GM12878 (cell line): Measurements from ENCODE around the gene SOCS4. TPM values are rescaled to one million over a fixed set of nuclear protein-coding genes. Genes with fewer than 3 reads are reported as not detected.
A peak's percentile ranks its signal among the peaks of the same experiment; 100 is the strongest.

ENCODE experiments used
- CBX5 ChIP-seq: sonication (generic); IDR thresholded peaks from 2 replicates; pipeline ENCODE4 v1.6.1; 2016; ENCODE audit warnings: low read depth, moderate library complexity, mild to moderate bottlenecking, inconsistent platforms
- CREM ChIP-seq: IDR thresholded peaks from 2 replicates; pipeline ENCODE4 v1.6.1; 2014; ENCODE audit warnings: antibody characterized with exemption, low read depth
- GATAD2B ChIP-seq: fragments of 450-650 bp; conservative IDR thresholded peaks from 2 replicates; pipeline ENCODE4 v1.6.1; 2017; ENCODE audit warnings: low read depth, mild to moderate bottlenecking, moderate library complexity
- HDAC6 ChIP-seq: fragments of 200-600 bp; sonication (generic); IDR thresholded peaks from one replicate; pipeline ENCODE4 v1.8.0; 2017; ENCODE audit warnings: antibody characterized with exemption; ENCODE audit not compliant: unreplicated experiment
- HDGF ChIP-seq: fragments of 450-650 bp; IDR thresholded peaks from 2 replicates; pipeline ENCODE4 v1.6.1; 2016; ENCODE audit warnings: antibody characterized with exemption
- IRF4 ChIP-seq: IDR thresholded peaks from 2 replicates; pipeline ENCODE4 v1.6.1; 2011; ENCODE audit warnings: low read depth, low read length
- NFYB ChIP-seq: IDR thresholded peaks from 2 replicates; pipeline ENCODE4 v1.6.1; 2011; ENCODE audit warnings: low read depth, mild to moderate bottlenecking, low read length, improper control_type of control experiment, moderate library complexity; ENCODE audit not compliant: insufficient read depth
- POLR2A ChIP-seq: IDR thresholded peaks from 2 replicates; pipeline ENCODE4 v1.6.1; 2011; ENCODE audit warnings: low read depth, mild to moderate bottlenecking, low read length
- RAD21 ChIP-seq: IDR thresholded peaks from 2 replicates; pipeline ENCODE4 v1.6.1; 2011; ENCODE audit warnings: mild to moderate bottlenecking, low read depth, low read length, moderate library complexity; ENCODE audit not compliant: insufficient read depth
- RBBP5 ChIP-seq: fragments of 200-600 bp; sonication (generic); conservative IDR thresholded peaks from 2 replicates; pipeline ENCODE4 v1.6.1; 2016
- SMAD1 ChIP-seq: fragments of 450-650 bp; IDR thresholded peaks from 2 replicates; pipeline ENCODE4 v1.6.1; 2018; ENCODE audit warnings: mild to moderate bottlenecking, low read depth; ENCODE audit not compliant: partially characterized antibody
- SMAD5 ChIP-seq: IDR thresholded peaks from 2 replicates; pipeline ENCODE4 v1.6.1; 2016; ENCODE audit warnings: antibody characterized with exemption, low read depth
- TAF1 ChIP-seq: IDR thresholded peaks from 2 replicates; pipeline ENCODE4 v1.6.1; 2011; ENCODE audit warnings: mild to moderate bottlenecking, low read depth, low read length, borderline replicate concordance
- ZBED1 ChIP-seq: IDR thresholded peaks from 2 replicates; pipeline ENCODE4 v1.6.1; 2016; ENCODE audit warnings: borderline replicate concordance
- polyA plus RNA-seq, 11 experiments: library from polyadenylated mRNA; depleted of rRNA in 4 of 11; unstranded in 6 of 11; stranded (reverse) in 5 of 11; fragments of >200 nt; fragmentation: Nextera tagmentation in 4 of 11; fragmentation: Illumina TruSeq in 1 of 11; extraction: Ambion mirVana in 4 of 11; extraction: Trizol in 1 of 11; gene quantifications; 1 replicate in 1 of 11; 2 replicates in 10 of 11; pipeline versions ENCODE4 v1.2.1 to v1.2.3, GENCODE V29; 2011 to 2016; ENCODE audit warnings: inconsistent platforms in 2 of 11, missing spikeins in 2 of 11, low read depth in 1 of 11
- total RNA-seq, 4 experiments: library from RNA; depleted of rRNA in 3 of 4; stranded (reverse); fragments of >200 nt in 3 of 4; fragmentation: Illumina TruSeq in 1 of 4; extraction: Trizol in 1 of 4; gene quantifications; 2 replicates each; pipeline versions ENCODE4 v1.2.1 to v1.2.3, GENCODE V29; 2013 to 2021
- TF ChIP-seq, protein P1 (sequence below): fragments of 450-650 bp; IDR thresholded peaks from 2 replicates; pipeline ENCODE4 v1.6.1; 2018; ENCODE audit warnings: borderline replicate concordance, mild to moderate bottlenecking; ENCODE audit not compliant: partially characterized antibody
- TF ChIP-seq, protein P2 (sequence below): fragments of 450-650 bp; IDR thresholded peaks from 2 replicates; pipeline ENCODE4 v1.6.1; 2017; ENCODE audit warnings: antibody characterized with exemption, mild to moderate bottlenecking, moderate library complexity
- TF ChIP-seq, protein P3 (sequence below): IDR thresholded peaks from 2 replicates; pipeline ENCODE4 v1.6.1; 2012; ENCODE audit warnings: low read length, inconsistent platforms
- TF ChIP-seq, protein P4 (sequence below): fragments of 450-650 bp; IDR thresholded peaks from 2 replicates; pipeline ENCODE4 v1.6.1; 2017; ENCODE audit warnings: mild to moderate bottlenecking
- TF ChIP-seq, protein P5 (sequence below): fragments of 450-650 bp; IDR thresholded peaks from 2 replicates; pipeline ENCODE4 v1.6.1; 2016; ENCODE audit warnings: mild to moderate bottlenecking
- TF ChIP-seq, protein P6 (sequence below): IDR thresholded peaks from 2 replicates; pipeline ENCODE4 v1.6.1; 2011; ENCODE audit warnings: low read depth, mild to moderate bottlenecking, low read length, moderate library complexity, borderline replicate concordance; ENCODE audit errors: extremely low read depth

Gene SOCS4
- total and polyA plus RNA-seq, 10 of the 15 experiments (the other 5 are each of a cell fraction or from before 2014, with no cell fraction given): 5.7 to 31.5 (median 20.8) TPM

DNA sequence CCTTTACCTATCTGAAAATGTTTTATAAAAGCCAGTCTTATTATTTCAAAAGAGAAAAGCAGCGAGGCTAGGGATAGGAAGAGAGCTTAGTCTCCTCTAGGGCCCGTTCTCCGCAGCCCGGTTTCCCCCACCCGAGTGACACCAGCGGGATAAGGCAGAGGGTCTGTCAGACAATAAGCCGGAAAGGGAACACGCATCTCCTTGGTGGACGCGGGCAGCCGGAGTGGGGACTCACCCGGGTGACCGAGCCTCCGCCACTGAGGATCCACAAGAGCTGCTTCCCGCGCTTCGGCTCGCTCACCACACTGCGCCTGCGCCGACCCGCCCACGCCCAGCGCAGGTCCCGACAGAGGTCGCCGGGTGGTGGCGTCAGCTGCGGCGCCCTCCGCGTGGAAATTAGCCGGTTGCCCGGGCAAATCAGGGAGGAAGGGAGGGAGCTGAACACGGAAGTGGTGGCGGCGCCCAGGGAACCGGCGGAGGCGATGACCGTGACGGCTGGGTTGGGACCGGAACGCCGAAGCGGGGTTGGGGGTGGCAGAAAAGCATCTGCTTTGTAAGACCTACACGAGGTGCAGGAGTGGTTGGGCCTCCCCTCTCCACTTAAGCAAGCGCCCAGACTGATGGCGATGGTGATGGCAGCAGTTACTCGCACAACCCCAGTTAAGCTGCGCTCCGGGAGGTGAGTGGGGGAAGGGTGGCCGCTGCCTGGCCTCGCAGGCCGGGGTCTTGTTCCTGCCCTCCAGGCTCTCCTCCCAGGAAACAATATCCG, at the start of gene SOCS4, which contains the start of gene WDHD1 (continued):
- TF ChIP-seq, protein P1, sequence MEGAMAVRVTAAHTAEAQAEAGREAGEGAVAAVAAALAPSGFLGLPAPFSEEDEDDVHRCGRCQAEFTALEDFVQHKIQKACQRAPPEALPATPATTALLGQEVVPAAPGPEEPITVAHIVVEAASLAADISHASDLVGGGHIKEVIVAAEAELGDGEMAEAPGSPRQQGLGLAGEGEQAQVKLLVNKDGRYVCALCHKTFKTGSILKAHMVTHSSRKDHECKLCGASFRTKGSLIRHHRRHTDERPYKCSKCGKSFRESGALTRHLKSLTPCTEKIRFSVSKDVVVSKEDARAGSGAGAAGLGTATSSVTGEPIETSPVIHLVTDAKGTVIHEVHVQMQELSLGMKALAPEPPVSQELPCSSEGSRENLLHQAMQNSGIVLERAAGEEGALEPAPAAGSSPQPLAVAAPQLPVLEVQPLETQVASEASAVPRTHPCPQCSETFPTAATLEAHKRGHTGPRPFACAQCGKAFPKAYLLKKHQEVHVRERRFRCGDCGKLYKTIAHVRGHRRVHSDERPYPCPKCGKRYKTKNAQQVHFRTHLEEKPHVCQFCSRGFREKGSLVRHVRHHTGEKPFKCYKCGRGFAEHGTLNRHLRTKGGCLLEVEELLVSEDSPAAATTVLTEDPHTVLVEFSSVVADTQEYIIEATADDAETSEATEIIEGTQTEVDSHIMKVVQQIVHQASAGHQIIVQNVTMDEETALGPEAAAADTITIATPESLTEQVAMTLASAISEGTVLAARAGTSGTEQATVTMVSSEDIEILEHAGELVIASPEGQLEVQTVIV: peak; percentile 91
- TF ChIP-seq, protein P2, sequence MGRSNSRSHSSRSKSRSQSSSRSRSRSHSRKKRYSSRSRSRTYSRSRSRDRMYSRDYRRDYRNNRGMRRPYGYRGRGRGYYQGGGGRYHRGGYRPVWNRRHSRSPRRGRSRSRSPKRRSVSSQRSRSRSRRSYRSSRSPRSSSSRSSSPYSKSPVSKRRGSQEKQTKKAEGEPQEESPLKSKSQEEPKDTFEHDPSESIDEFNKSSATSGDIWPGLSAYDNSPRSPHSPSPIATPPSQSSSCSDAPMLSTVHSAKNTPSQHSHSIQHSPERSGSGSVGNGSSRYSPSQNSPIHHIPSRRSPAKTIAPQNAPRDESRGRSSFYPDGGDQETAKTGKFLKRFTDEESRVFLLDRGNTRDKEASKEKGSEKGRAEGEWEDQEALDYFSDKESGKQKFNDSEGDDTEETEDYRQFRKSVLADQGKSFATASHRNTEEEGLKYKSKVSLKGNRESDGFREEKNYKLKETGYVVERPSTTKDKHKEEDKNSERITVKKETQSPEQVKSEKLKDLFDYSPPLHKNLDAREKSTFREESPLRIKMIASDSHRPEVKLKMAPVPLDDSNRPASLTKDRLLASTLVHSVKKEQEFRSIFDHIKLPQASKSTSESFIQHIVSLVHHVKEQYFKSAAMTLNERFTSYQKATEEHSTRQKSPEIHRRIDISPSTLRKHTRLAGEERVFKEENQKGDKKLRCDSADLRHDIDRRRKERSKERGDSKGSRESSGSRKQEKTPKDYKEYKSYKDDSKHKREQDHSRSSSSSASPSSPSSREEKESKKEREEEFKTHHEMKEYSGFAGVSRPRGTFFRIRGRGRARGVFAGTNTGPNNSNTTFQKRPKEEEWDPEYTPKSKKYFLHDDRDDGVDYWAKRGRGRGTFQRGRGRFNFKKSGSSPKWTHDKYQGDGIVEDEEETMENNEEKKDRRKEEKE: no peak
- TF ChIP-seq, protein P3, sequence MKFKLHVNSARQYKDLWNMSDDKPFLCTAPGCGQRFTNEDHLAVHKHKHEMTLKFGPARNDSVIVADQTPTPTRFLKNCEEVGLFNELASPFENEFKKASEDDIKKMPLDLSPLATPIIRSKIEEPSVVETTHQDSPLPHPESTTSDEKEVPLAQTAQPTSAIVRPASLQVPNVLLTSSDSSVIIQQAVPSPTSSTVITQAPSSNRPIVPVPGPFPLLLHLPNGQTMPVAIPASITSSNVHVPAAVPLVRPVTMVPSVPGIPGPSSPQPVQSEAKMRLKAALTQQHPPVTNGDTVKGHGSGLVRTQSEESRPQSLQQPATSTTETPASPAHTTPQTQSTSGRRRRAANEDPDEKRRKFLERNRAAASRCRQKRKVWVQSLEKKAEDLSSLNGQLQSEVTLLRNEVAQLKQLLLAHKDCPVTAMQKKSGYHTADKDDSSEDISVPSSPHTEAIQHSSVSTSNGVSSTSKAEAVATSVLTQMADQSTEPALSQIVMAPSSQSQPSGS: no peak
- TF ChIP-seq, protein P4, sequence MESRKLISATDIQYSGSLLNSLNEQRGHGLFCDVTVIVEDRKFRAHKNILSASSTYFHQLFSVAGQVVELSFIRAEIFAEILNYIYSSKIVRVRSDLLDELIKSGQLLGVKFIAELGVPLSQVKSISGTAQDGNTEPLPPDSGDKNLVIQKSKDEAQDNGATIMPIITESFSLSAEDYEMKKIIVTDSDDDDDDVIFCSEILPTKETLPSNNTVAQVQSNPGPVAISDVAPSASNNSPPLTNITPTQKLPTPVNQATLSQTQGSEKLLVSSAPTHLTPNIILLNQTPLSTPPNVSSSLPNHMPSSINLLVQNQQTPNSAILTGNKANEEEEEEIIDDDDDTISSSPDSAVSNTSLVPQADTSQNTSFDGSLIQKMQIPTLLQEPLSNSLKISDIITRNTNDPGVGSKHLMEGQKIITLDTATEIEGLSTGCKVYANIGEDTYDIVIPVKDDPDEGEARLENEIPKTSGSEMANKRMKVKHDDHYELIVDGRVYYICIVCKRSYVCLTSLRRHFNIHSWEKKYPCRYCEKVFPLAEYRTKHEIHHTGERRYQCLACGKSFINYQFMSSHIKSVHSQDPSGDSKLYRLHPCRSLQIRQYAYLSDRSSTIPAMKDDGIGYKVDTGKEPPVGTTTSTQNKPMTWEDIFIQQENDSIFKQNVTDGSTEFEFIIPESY: no peak
- TF ChIP-seq CBX5 (no peak), TAF1 (peak; percentile 73), GATAD2B (peak; percentile 96), RBBP5 (no peak), RAD21 (no peak), ZBED1 (0 out of 2 replicates have a peak, but pooled peaks have one; percentile 17), SMAD5 (peak; percentile 66), POLR2A (peak; percentile 96), SMAD1 (no peak), HDGF (peak; percentile 91), NFYB (peak; percentile 75; the same call in 1 of the 2 replicates), IRF4 (peak; percentile 36; the same call in 1 of the 2 replicates), CREM (peak; percentile 99), HDAC6 (no peak)
- TF ChIP-seq, protein P5, sequence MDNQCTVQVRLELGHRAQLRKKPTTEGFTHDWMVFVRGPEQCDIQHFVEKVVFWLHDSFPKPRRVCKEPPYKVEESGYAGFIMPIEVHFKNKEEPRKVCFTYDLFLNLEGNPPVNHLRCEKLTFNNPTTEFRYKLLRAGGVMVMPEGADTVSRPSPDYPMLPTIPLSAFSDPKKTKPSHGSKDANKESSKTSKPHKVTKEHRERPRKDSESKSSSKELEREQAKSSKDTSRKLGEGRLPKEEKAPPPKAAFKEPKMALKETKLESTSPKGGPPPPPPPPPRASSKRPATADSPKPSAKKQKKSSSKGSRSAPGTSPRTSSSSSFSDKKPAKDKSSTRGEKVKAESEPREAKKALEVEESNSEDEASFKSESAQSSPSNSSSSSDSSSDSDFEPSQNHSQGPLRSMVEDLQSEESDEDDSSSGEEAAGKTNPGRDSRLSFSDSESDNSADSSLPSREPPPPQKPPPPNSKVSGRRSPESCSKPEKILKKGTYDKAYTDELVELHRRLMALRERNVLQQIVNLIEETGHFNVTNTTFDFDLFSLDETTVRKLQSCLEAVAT: peak; percentile 82
- TF ChIP-seq, protein P6, sequence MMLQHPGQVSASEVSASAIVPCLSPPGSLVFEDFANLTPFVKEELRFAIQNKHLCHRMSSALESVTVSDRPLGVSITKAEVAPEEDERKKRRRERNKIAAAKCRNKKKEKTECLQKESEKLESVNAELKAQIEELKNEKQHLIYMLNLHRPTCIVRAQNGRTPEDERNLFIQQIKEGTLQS: 0 out of 2 replicates have a peak, but pooled peaks have one; percentile 60
